Stomach (tissue), 9 donors: ENCODE measurements around the gene HINT1. TPM values are rescaled to one million over a fixed set of nuclear protein-coding genes. Genes with fewer than 3 reads are reported as not detected.
A peak's percentile ranks its signal among the peaks of the same experiment; 100 is the strongest.
"Not testable (repeated sequence)": the region's sequence is repeated elsewhere in the genome, so short reads cannot be mapped to it uniquely, and the experiment has no call there.

Source experiments
- DNase-seq, 2 donors: peaks; one replicate each; pipeline versions ENCODE4 v3.0.0 to v3.0.0-alpha.2; 2013 to 2019
- H3K27ac ChIP-seq, 5 donors: fragments of 200-600 bp in 4 of 5; sonication (generic) in 4 of 5; one replicate each; pipeline ENCODE4 v1.5.1; 2013 to 2019; ENCODE audit warnings: mild to moderate bottlenecking in 1 of 5, moderate library complexity in 1 of 5
- H3K27me3 ChIP-seq, 3 donors: fragments of 200-600 bp; sonication (generic); one replicate each; pipeline ENCODE4 v1.5.1; 2017 to 2019; ENCODE audit warnings: mixed run types in 1 of 3
- H3K36me3 ChIP-seq, 4 donors: fragments of 200-600 bp; sonication (generic); 1 replicate in 3 of 4; 2 replicates in 1 of 4; pipeline ENCODE4 v1.5.1; 2016 to 2019
- H3K4me1 ChIP-seq, 4 donors: fragments of 200-600 bp; sonication (generic); one replicate each; pipeline ENCODE4 v1.5.1; 2016 to 2019
- H3K4me3 ChIP-seq, 4 donors: fragments of 200-600 bp; sonication (generic) in 3 of 4; one replicate each; pipeline ENCODE4 v1.5.1; 2016 to 2019; ENCODE audit warnings: mild to moderate bottlenecking in 1 of 4
- H3K9me3 ChIP-seq, 4 donors: fragments of 200-600 bp; sonication (generic); one replicate each; pipeline ENCODE4 v1.5.1; 2016 to 2019
- EP300 ChIP-seq: sonication (generic); formaldehyde crosslinking; IDR thresholded peaks from one replicate; pipeline ENCODE4 v1.6.1; 2017; ENCODE audit warnings: antibody characterized with exemption
- POLR2A ChIP-seq, 4 donors: fragments of 450-650 bp; IDR thresholded peaks; one replicate each; pipeline ENCODE4 v1.6.1; 2016; ENCODE audit warnings: antibody characterized with exemption in 4 of 4, control low read depth in 2 of 4, mild to moderate bottlenecking in 1 of 4, moderate library complexity in 1 of 4
- POLR2AphosphoS5 ChIP-seq, 3 donors: sonication (generic); formaldehyde crosslinking; IDR thresholded peaks; one replicate each; pipeline ENCODE4 v1.6.1; 2016; ENCODE audit warnings: antibody characterized with exemption in 3 of 3
- WGBS, 5 donors: extraction: QIAGEN DNeasy Blood & Tissue Kit in 3 of 5; methylation state at CpG; one replicate each; pipeline versions ENCODE4 v1.1.5 to v1.1.7; 2013 to 2018; 5-methylcytosine and 5-hydroxymethylcytosine counted together
- intact Hi-C: fragments of 100-400 bp; cut with DNase I; formaldehyde crosslinking; loops from one replicate; pipeline ENCODE4 v1.15.1; 2023; ENCODE audit warnings: low total_unique reads
- polyA plus RNA-seq, 3 donors: library from polyadenylated mRNA; stranded (reverse); fragments of 200-250 nt; gene quantifications; one replicate each; pipeline ENCODE4 v1.2.3, GENCODE V29; 2013
- total RNA-seq, 5 donors: library from RNA; depleted of rRNA; stranded (reverse); fragments of >200 nt; gene quantifications; one replicate each; pipeline versions ENCODE4 v1.1.0 to v1.2.3, GENCODE V29; 2014 to 2016
- TF ChIP-seq, protein P1 (sequence below), 7 experiments: fragments of 450-650 bp in 4 of 7; fragments of 200-600 bp in 3 of 7; sonication (generic) in 3 of 7; IDR thresholded peaks; one replicate each; pipeline ENCODE4 v1.5.1; 2016 to 2019; ENCODE audit warnings: antibody characterized with exemption in 7 of 7, control low read depth in 2 of 7, mild to moderate bottlenecking in 1 of 7
- donor health status: healthy with polysubstance abuse.
- donor health status: Bipolar disorder and iron deficiency.
- donor health status: healthy.

Gene HINT1
- total and polyA plus RNA-seq, 8 donors: 120 to 683 (median 247) TPM

- no peak for TF ChIP-seq POLR2A (IDR thresholded peaks at IDR 0.05)
- H3K4me1 ChIP-seq: no peaks in the 10 kb centered on the region
- H3K36me3 ChIP-seq: peaks cover 0 to 12% (median 4%) of the 10 kb centered on the region in 4 donors
- no peak overlapping the region for H3K27ac ChIP-seq
- no peaks in the 10 kb centered on the region for H3K9me3 ChIP-seq
- H3K4me3 ChIP-seq: no peak overlapping the region
- no peak for DNase-seq
- intact Hi-C loops: no loop called here
- H3K27me3 ChIP-seq: no peaks in the 10 kb centered on the region
Observed at GRCh38 chr5:131195696-131196095, 30.6 kb upstream of the HINT1 start.

DNA sequence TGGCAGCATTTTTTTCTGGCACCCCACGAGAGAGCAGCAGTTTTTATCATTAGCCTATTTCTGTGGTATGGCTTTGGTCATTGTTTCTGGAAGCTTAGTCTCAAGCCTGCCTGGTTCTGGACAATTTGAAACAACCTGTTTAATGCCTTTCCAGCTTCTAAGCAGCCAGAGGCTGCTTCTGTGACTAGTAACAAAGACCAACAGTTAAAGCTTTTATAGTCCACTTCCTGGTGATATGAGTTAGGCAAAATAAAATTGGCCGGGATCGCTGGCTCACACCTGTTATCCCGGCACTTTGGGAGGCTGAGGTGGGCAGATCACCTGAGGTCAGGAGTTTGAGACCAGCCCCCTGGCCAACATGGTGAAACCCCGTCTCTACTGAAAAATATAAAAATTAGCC is 29.7 kb upstream of the HINT1 start:
- no peaks in the 10 kb centered on the region for H3K27me3 ChIP-seq
- H3K9me3 ChIP-seq: no peaks in the 10 kb centered on the region
- intact Hi-C loops: no loop called here
- DNase-seq: no peak
- 58 to 72% (median 61%) methylated on average over 5 of the region's 5 CpGs for WGBS, 5 donors
- H3K27ac ChIP-seq: no peak overlapping the region
- H3K36me3 ChIP-seq: peaks cover 0 to 4% (median 2%) of the 10 kb centered on the region in 4 donors
- TF ChIP-seq, protein P1, sequence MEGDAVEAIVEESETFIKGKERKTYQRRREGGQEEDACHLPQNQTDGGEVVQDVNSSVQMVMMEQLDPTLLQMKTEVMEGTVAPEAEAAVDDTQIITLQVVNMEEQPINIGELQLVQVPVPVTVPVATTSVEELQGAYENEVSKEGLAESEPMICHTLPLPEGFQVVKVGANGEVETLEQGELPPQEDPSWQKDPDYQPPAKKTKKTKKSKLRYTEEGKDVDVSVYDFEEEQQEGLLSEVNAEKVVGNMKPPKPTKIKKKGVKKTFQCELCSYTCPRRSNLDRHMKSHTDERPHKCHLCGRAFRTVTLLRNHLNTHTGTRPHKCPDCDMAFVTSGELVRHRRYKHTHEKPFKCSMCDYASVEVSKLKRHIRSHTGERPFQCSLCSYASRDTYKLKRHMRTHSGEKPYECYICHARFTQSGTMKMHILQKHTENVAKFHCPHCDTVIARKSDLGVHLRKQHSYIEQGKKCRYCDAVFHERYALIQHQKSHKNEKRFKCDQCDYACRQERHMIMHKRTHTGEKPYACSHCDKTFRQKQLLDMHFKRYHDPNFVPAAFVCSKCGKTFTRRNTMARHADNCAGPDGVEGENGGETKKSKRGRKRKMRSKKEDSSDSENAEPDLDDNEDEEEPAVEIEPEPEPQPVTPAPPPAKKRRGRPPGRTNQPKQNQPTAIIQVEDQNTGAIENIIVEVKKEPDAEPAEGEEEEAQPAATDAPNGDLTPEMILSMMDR (IDR thresholded peaks at IDR 0.05): no peak
- no peak for TF ChIP-seq POLR2A (IDR thresholded peaks at IDR 0.05)
- no peak for TF ChIP-seq EP300
- no peak for TF ChIP-seq POLR2AphosphoS5 (IDR thresholded peaks at IDR 0.05)
- H3K4me1 ChIP-seq: no peaks in the 10 kb centered on the region
- H3K4me3 ChIP-seq: no peak overlapping the region

DNA sequence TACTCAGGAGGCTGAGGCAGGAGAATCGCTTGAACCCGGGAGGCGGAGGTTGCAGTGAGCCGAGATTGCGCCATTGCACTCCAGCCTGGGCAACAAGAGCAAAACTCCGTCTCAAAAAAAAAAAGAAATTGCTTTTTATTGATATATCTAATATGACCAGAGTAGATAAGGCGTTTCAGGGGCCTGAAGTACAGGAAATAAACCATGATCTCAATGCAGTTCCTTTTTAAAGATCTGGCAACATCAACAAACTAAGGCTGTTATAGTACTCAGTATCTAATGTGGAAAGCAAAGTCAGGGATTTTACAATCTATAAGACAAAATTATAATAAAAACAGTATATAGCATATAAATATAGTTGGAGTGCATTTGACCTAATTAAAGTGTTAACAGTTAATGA is 28.8 kb upstream of the HINT1 start:
- H3K27ac ChIP-seq: not testable (repeated sequence)
- WGBS, 5 donors: 69 to 87% (median 84%) methylated on average over 4 to 7 of the region's 7 CpGs

DNA sequence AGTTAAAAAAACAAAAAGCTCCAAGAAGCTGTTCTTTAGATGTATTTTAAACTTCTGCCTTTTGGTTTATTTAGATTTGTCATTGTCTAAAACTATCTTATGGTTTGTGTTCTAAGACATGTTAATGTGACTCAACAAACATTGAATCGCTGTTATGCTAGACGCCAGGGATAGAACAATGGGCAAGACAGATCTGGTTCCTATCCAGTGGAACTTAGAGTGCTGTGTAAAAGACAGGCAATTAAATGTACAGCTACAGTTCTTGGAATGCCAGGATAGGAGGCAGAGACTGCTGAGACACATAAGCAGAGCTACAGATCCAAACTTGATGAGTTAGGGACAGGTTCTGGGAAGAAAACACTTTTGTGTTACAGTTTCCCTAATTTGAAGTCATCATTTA is 28.1 kb upstream of the HINT1 start:
- WGBS, 5 donors: 68 to 88% (median 82%) methylated on average over 2 of the region's 2 CpGs
- Histone ChIP-seq H3K9me3 (no peaks in the 10 kb centered on the region), H3K36me3 (peaks cover under 1 to 9% (median 4%) of the 10 kb centered on the region in 4 donors), H3K4me1 (no peaks in the 10 kb centered on the region), H3K4me3 (no peak overlapping the region), H3K27ac (no peak overlapping the region), H3K27me3 (no peaks in the 10 kb centered on the region)
- peak in 1 of 2 donors; percentile 34 for DNase-seq
- TF ChIP-seq POLR2A (IDR thresholded peaks at IDR 0.05) (no peak), EP300 (no peak), POLR2AphosphoS5 (IDR thresholded peaks at IDR 0.05) (no peak)
- TF ChIP-seq, protein P1 (IDR thresholded peaks at IDR 0.05): no peak
- intact Hi-C loops: no loop called here

More for the DNA sequence above, 28.8 kb upstream of the HINT1 start:
- H3K4me3 ChIP-seq, H3K9me3 ChIP-seq, H3K27me3 ChIP-seq, DNase-seq, H3K4me1 ChIP-seq, intact Hi-C loops, H3K36me3 ChIP-seq: not testable (repeated sequence)

- no peak for TF ChIP-seq POLR2AphosphoS5 (IDR thresholded peaks at IDR 0.05)
- TF ChIP-seq EP300: no peak
- TF ChIP-seq, protein P1 (IDR thresholded peaks at IDR 0.05): no peak
- no peak for TF ChIP-seq POLR2A (IDR thresholded peaks at IDR 0.05)
- Histone ChIP-seq H3K4me3 (no peak overlapping the region), H3K9me3 (no peaks in the 10 kb centered on the region), H3K4me1 (no peaks in the 10 kb centered on the region), H3K27ac (no peak overlapping the region), H3K27me3 (no peaks in the 10 kb centered on the region), H3K36me3 (peaks cover 3 to 28% (median 18%) of the 10 kb centered on the region in 4 donors)
- no peak for DNase-seq
- 63 to 74% (median 69%) methylated on average over 3 of the region's 3 CpGs for WGBS, 5 donors
- intact Hi-C loops: no loop called here
Observed at GRCh38 chr5:131186561-131187256, 21.7 kb upstream of the HINT1 start.
